NCI-H2196 treated with DMSO at 0.1 percent for 48 hours (cell line): ENCODE data around the gene PBLD.
"Not testable (repeated sequence)": the region's sequence is repeated elsewhere in the genome, so short reads cannot be mapped to it uniquely, and the experiment has no call there.

ENCODE experiments used
- DNase-seq: peaks from one replicate; lab custom pipeline; 2025; ENCODE audit not compliant: unreplicated experiment; lab: John Stamatoyannopoulos, UW

PBLD gene

DNA sequence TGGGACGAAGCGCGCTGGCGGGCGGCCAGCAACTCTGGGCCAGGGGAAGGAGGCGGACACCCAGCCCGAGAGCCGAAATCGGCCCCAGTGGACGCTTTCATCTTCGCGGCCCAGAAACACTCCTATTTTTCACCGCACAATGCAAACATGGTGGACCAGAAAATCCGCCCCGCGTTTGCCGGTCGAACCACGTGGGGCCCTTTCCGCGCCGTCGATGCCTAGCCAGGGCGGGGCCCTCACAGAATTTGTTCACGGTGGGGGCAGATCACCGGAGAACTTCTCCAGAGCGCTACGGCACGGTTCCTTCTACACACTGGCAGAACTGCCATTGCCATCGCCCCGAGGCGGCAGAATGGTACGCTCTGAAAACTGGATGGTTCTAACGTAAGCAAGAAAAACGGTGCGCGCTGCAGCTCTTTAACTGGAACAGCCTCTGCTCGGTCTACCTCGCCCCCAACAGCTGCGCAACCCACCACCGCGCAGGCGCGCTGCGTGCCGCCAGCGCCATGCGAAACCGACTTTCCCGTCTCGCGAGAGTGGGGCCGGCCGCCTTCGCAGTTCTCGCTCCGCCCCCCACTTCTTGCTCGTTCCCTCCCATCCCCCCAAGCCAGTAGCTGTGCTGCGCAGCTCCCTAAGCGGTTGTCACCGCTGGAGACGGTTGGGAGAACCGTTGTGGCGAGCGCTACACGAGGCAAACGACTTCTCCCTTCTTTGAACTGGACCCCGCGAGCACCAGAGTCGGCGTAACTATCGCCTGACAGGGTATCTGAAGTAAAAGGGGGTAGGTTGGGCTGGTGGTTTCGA is 1.1 kb downstream of the PBLD start, which contains the start of gene HNRNPH3:
Gene HNRNPH3 (plus strand): TSS at position 610 of the 804 bp plus-strand sequence. CDS start 5,158 bp downstream, outside the sequence.
- DNase-seq: peak; percentile 80

DNA sequence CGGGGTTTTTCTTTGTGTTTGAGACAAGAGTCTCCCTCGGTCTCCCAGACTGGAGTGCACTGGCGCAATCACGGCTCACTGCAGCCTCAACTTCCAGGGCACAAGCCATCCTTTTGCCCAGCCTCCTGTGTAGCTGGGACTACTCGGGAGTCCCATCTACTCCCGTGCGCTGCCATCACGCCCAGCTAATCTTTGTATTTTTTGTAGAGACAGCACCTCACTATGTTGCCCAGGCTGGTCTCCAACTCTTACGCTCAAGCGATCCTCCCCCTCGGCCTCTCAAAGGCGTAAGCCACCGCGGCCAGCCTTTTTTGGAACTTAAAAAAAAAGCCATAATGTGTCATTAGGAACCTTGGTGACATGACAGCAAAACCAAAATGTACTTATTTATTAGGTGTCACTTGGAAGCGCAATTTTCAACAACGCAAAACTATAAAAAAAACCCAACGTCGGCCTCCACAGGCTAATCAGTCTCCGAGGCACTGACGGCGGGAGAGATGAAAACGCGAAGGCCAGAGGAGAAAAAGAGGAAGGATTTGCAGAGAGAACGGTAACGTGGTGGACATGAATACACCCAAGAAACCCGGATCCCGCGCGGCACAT is 1.8 kb downstream of the PBLD start:
- DNase-seq: no peak

DNA sequence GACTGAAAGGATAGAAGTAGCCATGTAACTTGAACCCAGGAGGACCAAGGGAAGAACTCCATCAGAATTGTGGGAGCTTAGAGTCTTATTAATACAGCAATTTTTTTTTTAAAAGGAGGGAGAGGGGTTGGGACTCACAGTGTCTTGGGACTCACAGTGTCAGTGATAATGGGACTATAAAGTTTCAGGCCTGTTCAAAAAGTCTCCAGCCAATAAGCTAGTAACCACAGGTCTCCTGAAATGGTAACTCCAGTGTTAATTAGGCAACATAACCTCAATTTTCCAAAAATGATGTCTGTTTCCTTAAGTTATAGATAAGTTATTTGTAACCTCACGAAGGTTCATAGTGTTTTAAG is 3.2 kb downstream of the PBLD start:
- no peak for DNase-seq

DNA sequence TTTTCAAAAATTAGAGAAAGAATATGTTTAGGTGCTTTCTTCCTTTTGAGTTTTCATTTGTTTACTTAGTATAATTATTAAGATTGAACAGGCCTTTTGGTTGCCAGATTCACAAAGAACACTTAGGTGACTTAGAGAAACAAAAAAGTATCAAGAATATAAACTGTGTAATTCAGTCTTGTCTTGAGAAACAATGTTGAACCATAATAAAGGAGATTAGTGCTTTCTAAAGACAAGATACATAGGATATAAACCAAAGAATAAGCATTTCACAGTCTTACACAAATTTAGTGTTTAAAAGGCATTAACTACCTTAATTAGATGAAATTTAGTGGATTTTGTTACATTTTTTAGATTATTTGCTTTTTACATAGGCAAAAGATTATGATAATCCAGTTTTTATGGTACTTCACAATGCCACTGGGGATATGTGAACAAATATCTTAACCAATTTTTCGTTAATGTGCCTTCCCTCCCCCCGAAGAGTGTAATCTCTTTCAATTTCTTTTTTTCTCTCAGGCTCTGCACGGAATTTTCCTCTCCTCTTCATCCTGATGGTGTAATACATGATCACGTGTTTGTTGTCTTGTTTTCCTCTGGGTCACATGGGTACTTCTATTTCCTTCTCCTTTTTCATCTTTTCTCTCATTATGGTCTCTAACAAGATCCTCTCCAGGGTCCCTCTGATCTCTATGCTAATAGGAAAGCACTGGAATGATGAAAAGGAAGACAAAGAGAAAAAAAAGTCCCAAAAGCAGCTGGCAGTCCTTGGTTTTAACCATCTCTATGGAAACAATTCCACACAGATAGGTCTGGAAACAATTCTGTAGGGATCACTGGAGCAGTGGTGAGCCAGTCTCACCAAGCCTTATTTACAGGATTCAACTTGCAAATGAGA is 4.6 kb downstream of the PBLD start:
- peak; percentile 19 for DNase-seq

DNA sequence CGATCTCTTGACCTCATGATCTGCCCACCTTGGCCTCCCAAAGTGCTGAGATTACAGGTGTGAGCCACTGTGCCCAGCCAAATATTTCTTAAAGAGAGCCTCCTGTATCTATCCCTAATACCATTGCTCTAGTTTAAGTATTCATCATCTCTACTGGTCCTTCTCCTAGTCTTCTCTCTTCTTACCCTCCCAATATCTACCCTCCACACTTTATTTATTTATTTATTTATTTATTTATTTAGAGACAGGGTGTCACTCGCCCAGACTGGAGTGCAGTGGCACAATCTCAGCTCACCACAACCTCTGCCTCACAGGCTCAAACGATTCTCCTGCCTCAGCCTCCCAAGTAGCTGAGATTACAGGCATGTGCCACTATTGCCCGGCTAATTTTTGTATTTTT is 8.3 kb downstream of the PBLD start:
- DNase-seq: not testable (repeated sequence)

DNA sequence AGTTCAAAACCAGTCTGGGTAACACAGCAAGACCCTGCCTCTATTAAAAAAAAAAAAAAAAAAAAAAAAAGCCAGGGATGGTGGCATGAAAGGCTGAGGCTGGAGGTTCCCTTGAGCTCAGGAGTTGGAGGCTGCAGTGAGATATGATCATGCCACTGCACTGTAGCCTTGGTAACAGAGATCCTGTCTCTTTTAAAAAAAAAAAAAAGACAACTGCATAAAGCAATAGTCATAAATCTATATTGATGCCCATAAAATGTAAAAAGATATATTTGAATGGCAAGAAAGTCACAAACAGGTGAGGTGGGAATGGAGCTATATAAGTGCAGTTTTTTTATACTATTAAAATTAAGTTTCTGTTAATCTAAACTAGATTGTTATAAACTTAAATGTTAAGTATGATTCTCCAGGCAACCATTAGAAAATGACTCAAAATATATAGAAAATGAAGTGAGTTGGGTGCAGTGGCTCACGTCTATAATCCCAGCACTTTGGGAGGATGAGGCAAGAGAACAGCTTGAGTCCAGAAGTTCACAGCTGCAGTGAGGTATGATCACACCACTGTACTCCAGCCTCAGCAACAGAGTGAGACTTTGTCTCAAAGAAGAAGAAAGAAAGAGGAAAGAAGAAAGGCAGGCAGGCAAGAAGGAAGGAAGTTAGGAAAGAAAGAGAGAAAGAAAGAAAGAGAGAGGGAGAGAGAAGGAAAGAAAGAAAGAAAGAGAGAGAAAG is 14.2 kb downstream of the PBLD start:
- DNase-seq: no peak

DNA sequence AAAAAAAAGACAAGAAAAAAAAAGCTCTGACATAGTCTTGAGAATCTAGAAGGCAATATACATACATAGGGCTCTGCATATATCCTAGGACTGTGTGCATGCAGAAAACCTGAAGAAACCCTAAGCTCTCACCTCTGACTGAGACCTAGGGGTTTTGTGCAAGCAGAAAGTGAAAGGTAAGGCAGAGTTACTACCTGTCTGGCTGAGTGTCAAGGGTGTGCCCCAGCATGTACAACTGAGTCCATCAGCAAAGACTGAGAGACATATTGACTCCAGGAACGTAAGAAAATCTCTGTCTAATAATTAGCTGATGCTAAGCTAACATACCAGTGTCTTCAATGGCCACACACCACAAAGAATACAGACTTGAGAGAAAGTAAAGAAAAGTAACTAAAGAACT is 17.1 kb downstream of the PBLD start:
- DNase-seq: no peak

DNA sequence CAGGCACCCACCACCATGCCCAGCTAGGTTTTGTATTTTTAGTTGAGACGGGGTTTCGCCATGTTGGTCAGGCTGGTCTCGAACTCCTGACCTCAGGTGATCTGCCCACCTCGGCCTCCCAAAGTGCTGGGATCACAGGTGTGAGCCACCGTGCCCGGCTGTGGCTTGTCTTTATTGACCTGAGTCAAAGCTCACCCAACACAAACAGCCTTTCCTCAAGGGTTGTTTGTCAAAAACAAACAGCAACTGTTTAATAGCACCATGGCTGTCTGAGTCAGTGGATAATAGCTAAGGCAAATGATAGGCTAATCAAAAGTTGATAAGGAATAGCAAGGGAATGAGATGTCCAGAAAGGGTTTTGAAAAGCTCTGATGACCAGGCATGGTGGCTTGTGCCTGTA is 17.8 kb downstream of the PBLD start:
- not testable (repeated sequence) for DNase-seq

DNA sequence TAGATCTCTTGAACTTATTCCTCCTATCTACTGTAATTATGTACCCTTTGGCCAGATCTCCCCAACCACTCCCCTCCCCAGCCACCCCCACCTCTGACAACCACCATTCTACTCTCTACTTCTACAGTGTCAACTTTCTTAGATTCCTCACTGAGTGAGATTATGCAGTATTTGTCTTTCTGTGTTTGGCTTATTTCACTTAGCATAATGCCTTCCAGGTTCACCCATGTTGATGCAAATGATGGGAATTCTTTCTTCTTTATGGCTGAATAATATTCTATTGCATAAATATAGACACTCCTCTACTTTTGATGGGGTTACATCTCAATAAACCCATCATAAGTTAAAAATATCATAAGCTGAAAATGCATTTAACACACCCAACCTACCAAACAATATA is 22.2 kb downstream of the PBLD start:
- DNase-seq: no peak

DNA sequence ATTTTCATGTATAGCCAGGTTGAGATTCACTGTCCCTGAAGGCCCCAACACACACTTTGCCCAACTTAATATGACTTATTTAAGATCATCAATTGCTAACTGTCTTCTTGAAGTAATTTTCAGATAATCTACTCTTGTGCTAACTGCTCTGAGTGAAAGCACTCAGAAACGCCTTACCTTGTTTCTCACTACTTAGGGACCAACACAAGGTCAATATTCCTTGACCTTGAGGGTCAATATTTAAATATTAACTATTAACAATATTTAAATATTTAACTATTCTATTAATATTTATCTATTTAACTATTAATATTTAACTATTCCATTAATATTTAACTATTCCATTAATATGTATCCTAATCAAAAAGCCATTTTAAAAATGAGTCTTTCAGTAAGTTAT is 26.9 kb downstream of the PBLD start:
- no peak for DNase-seq

DNA sequence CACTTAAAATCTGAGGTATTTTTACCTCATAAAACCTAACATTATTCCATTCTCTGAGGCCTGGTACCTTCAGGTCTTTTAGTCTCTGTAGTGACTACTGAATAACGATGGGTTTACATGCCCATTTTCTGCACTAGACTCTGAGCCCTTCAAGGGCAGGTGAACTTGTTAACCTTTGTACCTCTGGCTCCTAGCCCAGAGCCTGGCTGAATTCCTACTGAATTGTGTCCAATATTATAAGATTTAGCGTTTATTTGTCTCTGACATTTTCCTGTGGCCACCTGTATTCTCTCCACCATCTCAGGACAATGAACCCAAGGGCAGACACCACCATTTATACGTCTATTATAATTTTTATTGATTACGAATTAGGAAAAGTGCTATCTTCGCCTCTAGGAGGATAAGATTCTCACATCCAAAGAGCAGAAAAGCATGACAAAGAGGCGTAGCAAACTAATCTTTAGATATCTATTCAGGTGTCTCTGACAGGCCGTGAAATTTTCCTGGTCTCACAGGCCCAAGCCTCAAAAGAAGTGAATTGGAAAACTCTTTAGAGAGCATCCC is 28.8 kb downstream of the PBLD start:
- peak; percentile 1 for DNase-seq

DNA sequence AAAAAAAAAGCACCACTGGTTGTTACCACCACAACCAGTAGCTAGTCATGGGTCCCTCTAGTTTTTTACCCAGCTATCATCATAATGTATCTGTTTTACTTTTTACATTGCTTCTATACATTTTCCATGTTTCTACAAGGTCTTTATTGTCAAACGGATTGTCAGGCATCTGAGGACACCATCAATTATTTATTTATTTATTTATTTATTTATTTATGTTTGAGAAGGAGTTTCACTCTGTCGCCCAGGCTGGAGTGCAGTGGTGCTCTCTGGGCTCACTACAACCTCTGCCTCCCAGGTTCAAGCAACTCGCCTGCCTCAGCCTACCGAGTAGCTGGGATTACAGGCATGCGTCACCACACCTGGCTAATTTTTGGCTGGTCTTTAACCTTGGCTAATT is 29.9 kb downstream of the PBLD start:
- no peak for DNase-seq

DNA sequence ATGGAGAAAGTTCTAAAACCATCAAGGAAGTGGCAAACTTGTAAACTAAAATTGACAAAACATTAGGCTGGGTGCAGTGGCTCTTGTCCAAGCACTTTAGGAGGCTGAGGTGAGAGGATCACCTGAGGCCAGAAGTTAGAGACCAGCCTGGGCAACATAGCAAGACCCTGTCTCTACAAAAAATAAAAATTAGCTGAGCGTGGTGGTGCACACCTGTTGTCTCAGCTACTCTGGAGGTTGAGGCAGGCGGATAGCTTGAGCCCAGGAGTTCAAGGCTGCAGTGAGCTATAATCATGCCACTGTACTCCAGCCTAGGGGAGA is 30.3 kb downstream of the PBLD start:
- DNase-seq: no peak

DNA sequence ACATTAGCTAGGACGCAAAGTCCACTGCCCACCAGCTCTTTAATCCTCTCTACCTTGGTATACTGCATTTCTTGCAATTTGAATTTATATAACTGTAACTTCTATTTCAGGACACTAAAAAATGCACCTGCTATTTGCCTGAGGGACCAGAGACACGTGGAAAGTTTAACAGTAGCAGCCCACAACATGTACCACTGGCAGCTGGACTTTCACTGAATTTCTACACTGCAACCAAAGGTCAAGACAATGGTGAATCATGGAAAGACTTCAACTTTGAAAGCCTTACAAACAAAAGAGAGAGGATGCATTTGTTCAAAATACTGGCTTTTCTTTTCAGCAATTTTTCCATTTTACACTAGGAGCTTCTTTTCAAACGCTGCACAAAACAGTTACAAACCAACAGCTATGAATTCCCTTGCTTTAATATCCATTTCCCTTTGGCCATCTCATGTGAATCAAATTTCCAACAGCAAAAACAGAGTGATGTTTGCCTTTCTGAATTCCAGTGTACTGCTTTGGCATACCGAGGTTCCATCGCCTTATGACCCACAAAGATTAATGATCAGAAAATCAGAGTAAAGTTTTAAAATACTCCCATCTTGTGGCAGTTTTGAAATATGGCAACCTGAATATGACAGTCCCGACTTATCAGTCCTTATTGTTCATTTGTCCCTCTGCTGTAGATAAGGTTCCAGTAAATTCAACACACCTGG is 30.8 kb downstream of the PBLD start:
- peak; percentile 2 for DNase-seq

DNA sequence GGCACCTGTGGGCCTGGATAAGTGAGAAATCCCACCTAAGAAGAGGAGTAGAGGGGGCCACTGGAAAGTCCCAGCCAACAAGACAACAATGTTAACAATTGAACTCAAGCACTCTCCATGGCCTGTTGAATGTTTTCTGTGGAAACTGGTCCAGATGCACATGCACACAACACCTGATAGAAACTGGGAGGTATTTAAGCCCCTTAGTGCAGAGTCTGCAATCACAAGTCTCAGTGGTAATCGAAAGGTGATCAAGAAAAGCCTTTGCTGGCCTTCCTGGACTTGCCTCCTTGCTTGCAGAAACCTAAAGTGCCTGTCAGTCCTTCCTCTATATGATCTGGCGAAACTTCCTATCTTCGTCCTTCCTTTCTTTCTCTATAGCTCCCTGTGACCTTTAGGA is 31.4 kb downstream of the PBLD start:
- DNase-seq: no peak

DNA sequence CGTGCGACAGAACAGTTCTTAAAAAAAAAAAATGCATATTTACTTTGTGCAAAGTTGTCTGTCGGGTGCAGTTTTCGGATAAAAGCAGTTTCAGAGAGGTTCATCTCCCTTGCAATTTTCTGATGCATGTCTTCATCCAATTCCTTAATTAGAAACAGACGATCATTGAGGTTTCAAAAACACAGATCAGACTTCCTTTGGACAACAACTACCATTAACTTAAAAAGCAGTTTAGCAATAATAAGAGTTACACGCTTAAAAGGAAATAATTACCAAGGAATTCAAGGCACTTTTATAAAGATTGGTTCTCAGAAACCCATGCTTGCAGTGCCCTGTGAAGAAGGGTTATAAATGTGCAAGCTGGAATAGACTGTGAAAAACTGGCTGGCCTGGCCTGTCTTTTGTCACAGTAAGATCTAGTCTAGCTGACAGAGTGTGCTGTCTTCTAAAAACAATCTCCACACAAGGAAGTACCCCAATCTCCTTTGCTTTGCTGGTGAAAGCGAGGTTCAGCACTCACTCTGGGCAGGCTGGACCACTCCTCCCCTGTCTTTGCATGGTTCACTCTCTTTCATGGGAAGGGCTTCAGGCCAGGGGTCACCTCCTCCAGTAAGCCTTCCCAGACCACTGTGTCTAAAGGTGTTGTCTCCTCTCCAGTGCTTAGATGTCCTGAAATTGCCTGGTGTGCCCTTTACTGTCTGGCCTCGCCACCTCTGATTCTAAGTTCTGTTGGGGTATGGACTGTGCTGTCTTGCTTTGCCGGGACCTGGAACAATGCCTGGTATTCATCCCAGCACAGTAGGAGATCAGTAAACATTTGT is 35.7 kb downstream of the PBLD start:
- no peak for DNase-seq

DNA sequence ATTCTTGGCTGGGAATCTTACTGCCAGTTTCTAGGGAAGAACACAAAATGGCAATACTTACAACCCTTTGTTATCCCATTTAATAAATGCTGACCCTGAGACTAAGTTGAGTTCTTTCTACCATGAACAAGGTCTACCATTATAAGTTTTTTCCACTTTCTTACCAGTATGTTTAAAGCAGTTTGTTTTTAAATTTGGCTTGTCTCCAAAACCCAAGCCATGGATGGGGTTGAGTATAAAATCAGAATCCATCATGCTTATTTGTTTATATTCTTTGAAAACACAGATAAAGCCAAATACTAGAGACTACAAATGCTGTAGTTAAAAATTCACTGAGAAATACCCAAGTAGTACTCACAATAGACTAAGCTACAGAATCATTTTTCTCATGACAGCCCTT is 42.0 kb downstream of the PBLD start:
- no peak for DNase-seq

DNA sequence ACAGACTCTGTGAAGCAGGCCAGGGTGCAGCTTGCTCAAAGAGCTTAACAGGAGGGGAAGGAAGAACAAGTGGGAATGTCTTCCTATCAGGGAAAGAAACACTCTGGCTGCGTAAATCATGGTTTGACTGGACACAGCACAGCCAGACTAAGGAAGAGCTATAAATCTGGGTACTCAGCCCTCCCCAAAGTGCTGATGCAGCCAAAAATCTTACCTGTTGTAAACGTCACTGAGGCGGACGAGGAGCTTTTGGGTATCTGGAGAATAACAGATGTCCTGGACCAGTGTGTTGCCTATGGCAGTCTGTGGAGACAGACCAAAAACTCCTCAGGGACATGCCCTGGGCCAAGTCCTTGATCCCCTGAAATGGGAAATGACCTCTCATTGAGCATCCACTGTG is 44.0 kb downstream of the PBLD start:
- DNase-seq: no peak
